Spleen (tissue), 11 donors: ENCODE data around the gene ZFYVE28. TPM values are rescaled to one million over a fixed set of nuclear protein-coding genes. Genes with fewer than 3 reads are reported as not detected.

ENCODE experiments used
- DNase-seq: peaks from one replicate; pipeline ENCODE4 v3.0.0-alpha.2; 2020
- H3K27ac ChIP-seq, 8 donors: fragments of 200-600 bp; sonication (generic) in 7 of 8; 1 replicate in 4 of 8; 2 replicates in 4 of 8; pipeline versions ENCODE4 v1.5.0 to v1.8.0; 2016 to 2021; ENCODE audit warnings: inconsistent platforms in 4 of 8, mild to moderate bottlenecking in 4 of 8, moderate library complexity in 1 of 8
- H3K27me3 ChIP-seq, 7 donors: fragments of 200-600 bp; sonication (generic) in 6 of 7; replicated peaks in 1 of 7; 1 replicate in 4 of 7; 2 replicates in 3 of 7; pipeline versions ENCODE4 v1.5.0 to v1.8.0; 2016 to 2021; ENCODE audit warnings: inconsistent platforms in 3 of 7, mild to moderate bottlenecking in 1 of 7
- H3K36me3 ChIP-seq, 6 donors: fragments of 200-600 bp; sonication (generic) in 5 of 6; 1 replicate in 4 of 6; 2 replicates in 2 of 6; pipeline versions ENCODE4 v1.5.0 to v1.8.0; 2016 to 2021; ENCODE audit warnings: inconsistent platforms in 2 of 6
- H3K4me1 ChIP-seq, 6 donors: fragments of 200-600 bp; sonication (generic) in 5 of 6; 1 replicate in 3 of 6; 2 replicates in 3 of 6; pipeline versions ENCODE4 v1.5.0 to v1.8.0; 2016 to 2021; ENCODE audit warnings: inconsistent platforms in 3 of 6
- H3K4me3 ChIP-seq, 8 donors: fragments of 200-600 bp; sonication (generic) in 7 of 8; 1 replicate in 4 of 8; 2 replicates in 4 of 8; pipeline versions ENCODE4 v1.5.0 to v1.8.0; 2016 to 2021; ENCODE audit warnings: inconsistent platforms in 4 of 8, mild to moderate bottlenecking in 4 of 8, moderate library complexity in 2 of 8
- H3K9me3 ChIP-seq, 8 donors: fragments of 200-600 bp; sonication (generic) in 7 of 8; 1 replicate in 4 of 8; 2 replicates in 4 of 8; pipeline versions ENCODE4 v1.5.0 to v1.8.0; 2016 to 2021; ENCODE audit warnings: inconsistent platforms in 4 of 8
- CTCF ChIP-seq, 11 experiments: fragments of 200-600 bp in 7 of 11; fragments of 450-650 bp in 4 of 11; sonication (generic) in 4 of 11; IDR thresholded peaks in 8 of 11; conservative IDR thresholded peaks in 3 of 11; 1 replicate in 7 of 11; 2 replicates in 4 of 11; pipeline versions ENCODE4 v1.4.0 to v1.8.0; 2016 to 2021; ENCODE audit warnings: antibody characterized with exemption in 11 of 11, inconsistent platforms in 4 of 11, mild to moderate bottlenecking in 1 of 11
- POLR2A ChIP-seq, 3 donors: fragments of 450-650 bp; IDR thresholded peaks; one replicate each; pipeline ENCODE4 v1.5.1; 2017; ENCODE audit warnings: antibody characterized with exemption in 3 of 3, mild to moderate bottlenecking in 1 of 3
- POLR2AphosphoS5 ChIP-seq, 3 donors: sonication (generic); formaldehyde crosslinking; IDR thresholded peaks; one replicate each; pipeline ENCODE4 v1.5.1; 2017; ENCODE audit warnings: antibody characterized with exemption in 3 of 3
- WGBS, 5 donors: extraction: QIAGEN DNeasy Blood & Tissue Kit in 3 of 5; methylation state at CpG; one replicate each; pipeline versions ENCODE4 v1.1.5 to v1.1.7; 2013 to 2018; 5-methylcytosine and 5-hydroxymethylcytosine counted together
- intact Hi-C: fragments of 100-400 bp; cut with DNase I; formaldehyde crosslinking; loops from one replicate; pipeline ENCODE4 v1.15.0; 2023; ENCODE audit warnings: low total_unique reads
- polyA plus RNA-seq, 3 donors: library from polyadenylated mRNA; stranded (reverse); fragments of 200-250 nt; gene quantifications; one replicate each; pipeline ENCODE4 v1.2.1, GENCODE V29; 2013
- total RNA-seq, 7 donors: library from RNA; depleted of rRNA in 3 of 7; stranded (reverse); fragments of >200 nt in 3 of 7; fragmentation: NEBNext Ultra II Directional in 4 of 7; extraction: Animal tissue kit (Norgen Biotek cat#: 25700) in 4 of 7; gene quantifications; one replicate each; pipeline versions ENCODE4 v1.1.0 to v1.2.1, GENCODE V29; 2016 to 2021
- donor health status: healthy with polysubstance abuse.
- donor health status: DM: no; HTN: no; CAD: no; lungs with moderate emphysema.
- donor health status: DM: no; HTN: no; CAD: no.
- donor health status: Bipolar disorder and iron deficiency.
- donor health status: healthy.
- donor health status: DM: no; HTN: no; CAD: no.
- donor health status: DM: yes; HTN: yes; CAD: no.

Gene ZFYVE28
- total and polyA plus RNA-seq, 10 donors: 2.7 to 31.3 (median 12.6) TPM

DNA sequence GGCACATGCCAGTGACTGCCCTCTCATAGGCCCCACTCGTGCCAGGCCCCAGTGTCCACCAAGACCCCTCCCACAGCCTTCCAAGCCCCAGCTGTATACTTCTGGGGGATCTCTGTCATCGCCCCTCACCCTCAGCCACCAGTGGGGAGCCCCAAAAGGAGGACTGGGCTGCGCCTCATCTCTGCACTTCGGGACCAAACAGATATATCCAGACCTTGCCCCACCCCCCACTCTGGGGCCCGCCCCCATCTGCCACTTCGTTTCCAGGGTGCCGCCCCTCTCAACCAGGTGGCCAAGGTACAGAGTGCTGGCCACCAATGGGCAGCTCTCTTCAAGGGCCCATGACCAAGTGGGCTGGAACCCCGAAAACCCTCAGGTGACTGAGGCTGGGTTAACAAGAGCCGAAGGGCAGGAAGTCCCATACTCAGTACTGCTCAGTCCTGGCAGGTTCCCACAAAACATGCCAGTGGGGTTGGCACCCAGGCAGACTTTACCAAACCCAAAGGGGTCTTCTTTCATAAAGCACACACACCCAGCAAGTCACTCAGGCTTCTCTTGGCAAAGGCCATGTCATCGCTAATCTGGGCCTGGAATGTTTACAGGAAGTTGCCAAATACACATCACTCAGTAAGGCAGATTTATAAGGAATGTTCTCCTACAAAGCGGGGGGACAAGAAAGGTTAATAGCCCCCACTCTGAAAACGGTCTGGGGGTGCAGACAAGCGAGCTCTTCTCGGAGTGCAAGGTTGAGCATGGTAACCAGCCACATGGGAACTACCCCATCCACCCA is 4.4 kb downstream of the ZFYVE28 start:
- peak overlapping the region; percentile 69 to 89 (median 81) for H3K27ac ChIP-seq
- intact Hi-C loops: loop anchor here (10.0 kb wide), 1 partner anchor 149 kb away; the partner anchor contains the start of gene MXD4
- no peak for TF ChIP-seq POLR2A (IDR thresholded peaks at IDR 0.05)
- peak overlapping the region in 3 of 8 donors; percentile 29 to 61 (median 35) for H3K4me3 ChIP-seq
- H3K9me3 ChIP-seq: no peaks in the 10 kb centered on the region
- peaks cover 0 to 40% (median 19%) of the 10 kb centered on the region in 7 donors for H3K27me3 ChIP-seq
- peak; percentile 79 for DNase-seq
- WGBS, 5 donors: 48 to 58% (median 53%) methylated on average over 10 to 14 of the region's 14 CpGs
- peaks cover 37 to 77% (median 71%) of the 10 kb centered on the region in 6 donors for H3K4me1 ChIP-seq
- no peaks in the 10 kb centered on the region for H3K36me3 ChIP-seq

DNA sequence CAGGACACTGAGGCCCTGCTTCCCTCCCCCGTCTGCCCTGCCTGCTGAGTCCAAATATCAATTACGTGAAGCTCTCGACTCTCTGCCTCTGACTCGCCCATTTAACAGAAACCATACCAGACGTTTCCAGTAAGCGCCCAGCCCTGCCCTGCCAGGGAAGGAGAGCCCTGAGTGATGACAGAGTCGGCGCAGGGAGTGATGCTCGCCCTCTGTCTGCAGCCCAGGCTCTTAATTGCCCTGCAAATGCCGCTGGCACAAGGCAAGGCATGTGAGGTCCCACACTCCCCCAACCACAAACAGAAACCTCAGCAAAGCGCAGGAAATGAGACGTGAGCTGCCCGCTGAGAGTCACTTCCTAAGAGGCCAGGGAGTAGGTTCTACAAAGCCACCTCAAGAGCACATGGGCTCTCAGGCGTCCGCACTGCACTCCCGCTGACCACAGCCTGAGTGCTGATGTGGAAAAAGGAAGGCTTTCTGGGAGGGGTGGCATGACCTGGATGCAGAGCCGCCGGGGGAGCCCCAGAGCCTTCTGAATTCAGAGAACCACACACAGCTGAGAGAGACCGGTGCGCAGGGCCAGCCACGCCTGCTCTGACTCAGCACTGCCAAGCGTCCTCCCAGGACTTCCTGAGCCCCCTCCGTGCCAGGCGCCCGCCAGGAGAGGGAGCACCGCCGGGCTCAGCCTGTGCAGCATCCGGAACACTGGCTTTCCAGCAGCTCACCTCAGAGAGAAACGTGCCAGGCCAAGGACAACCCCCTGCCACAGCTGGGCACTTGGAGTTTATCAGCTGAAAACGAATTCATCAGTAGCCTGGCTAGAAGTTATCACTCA is 5.3 kb downstream of the ZFYVE28 start:
- Histone ChIP-seq H3K9me3 (no peaks in the 10 kb centered on the region), H3K4me3 (peak overlapping the region in 7 of 8 donors; percentile 28 to 61 (median 31)), H3K4me1 (peaks cover 37 to 73% (median 68%) of the 10 kb centered on the region in 6 donors), H3K36me3 (no peaks in the 10 kb centered on the region), H3K27ac (peak overlapping the region; percentile 69 to 89 (median 81)), H3K27me3 (peaks cover 0 to 36% (median 18%) of the 10 kb centered on the region in 7 donors)
- intact Hi-C loops: loop anchor here (10.0 kb wide), 1 partner anchor 148 kb away; the partner anchor contains the start of gene MXD4
- peak in 10 of 11 experiments; percentile 12 to 55 (median 36) for TF ChIP-seq CTCF (IDR thresholded peaks at IDR 0.05 in 8 of 11, conservative IDR thresholded peaks at IDR 0.05 in 3 of 11)
- TF ChIP-seq POLR2A (IDR thresholded peaks at IDR 0.05): no peak
- peak; percentile 73 to 90 (median 86) for TF ChIP-seq POLR2AphosphoS5 (IDR thresholded peaks at IDR 0.05)
- peak; percentile 93 for DNase-seq
- 0 to 1% (median 0%) methylated on average over 13 to 30 of the region's 30 CpGs for WGBS, 5 donors

DNA sequence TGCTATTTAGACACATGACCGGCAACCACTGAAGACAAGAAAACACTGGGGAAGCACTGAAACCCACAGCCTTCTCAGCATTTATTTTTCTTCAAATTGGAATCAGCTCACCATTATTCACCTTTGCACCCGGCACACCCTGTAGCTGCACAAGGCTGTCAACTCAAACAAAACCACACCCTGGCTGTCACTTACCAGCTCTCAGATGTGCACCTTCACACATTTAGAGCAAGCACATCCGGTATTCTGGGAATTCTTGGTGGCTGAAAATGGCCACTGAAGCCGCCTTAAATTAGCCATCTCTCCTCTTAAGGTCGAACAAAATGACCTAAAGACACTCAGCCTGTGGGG is 5.9 kb downstream of the ZFYVE28 start:
- Histone ChIP-seq H3K27me3 (peaks cover 0 to 30% (median 12%) of the 10 kb centered on the region in 7 donors), H3K4me3 (peak overlapping the region in 7 of 8 donors; percentile 28 to 61 (median 31)), H3K4me1 (peaks cover 33 to 67% (median 62%) of the 10 kb centered on the region in 6 donors), H3K27ac (peak overlapping the region; percentile 69 to 89 (median 81)), H3K9me3 (no peaks in the 10 kb centered on the region), H3K36me3 (no peaks in the 10 kb centered on the region)
- TF ChIP-seq POLR2A (IDR thresholded peaks at IDR 0.05): no peak
- peak in 1 of 11 experiments; percentile 9 for TF ChIP-seq CTCF (IDR thresholded peaks at IDR 0.05 in 8 of 11, conservative IDR thresholded peaks at IDR 0.05 in 3 of 11)
- peak; percentile 49 for DNase-seq
- intact Hi-C loops: loop anchor here (10.0 kb wide), 1 partner anchor 148 kb away; the partner anchor contains the start of gene MXD4
- 17 to 24% (median 20%) methylated on average over 5 of the region's 5 CpGs for WGBS, 5 donors

GRCh38 chr4:2411786-2412510 is 6.5 kb downstream of the ZFYVE28 start:
- intact Hi-C loops: loop anchor here (10.0 kb wide), 1 partner anchor 147 kb away; the partner anchor contains the start of gene MXD4
- H3K27me3 ChIP-seq: peaks cover 0 to 25% (median 11%) of the 10 kb centered on the region in 7 donors
- TF ChIP-seq POLR2A (IDR thresholded peaks at IDR 0.05) (no peak), CTCF (IDR thresholded peaks at IDR 0.05 in 8 of 11, conservative IDR thresholded peaks at IDR 0.05 in 3 of 11) (no peak), POLR2AphosphoS5 (IDR thresholded peaks at IDR 0.05) (no peak)
- no peak for DNase-seq
- H3K9me3 ChIP-seq: no peaks in the 10 kb centered on the region
- H3K27ac ChIP-seq: peak overlapping the region in 7 of 8 donors; percentile 69 to 89 (median 86)
- peak overlapping the region in 1 of 8 donors; percentile 61 for H3K4me3 ChIP-seq
- peaks cover 32 to 62% (median 57%) of the 10 kb centered on the region in 6 donors for H3K4me1 ChIP-seq
- H3K36me3 ChIP-seq: no peaks in the 10 kb centered on the region
- WGBS, 5 donors: 69 to 79% (median 74%) methylated on average over 8 to 14 of the region's 14 CpGs
